IPS-18a (cell line): ENCODE data around the gene DBNDD2.

Experiments
- H3K27ac ChIP-seq: one replicate; pipeline ENCODE4 v1.5.1; 2013; ENCODE audit warnings: low read length
- H3K27me3 ChIP-seq: one replicate; pipeline ENCODE4 v1.6.1; 2013; ENCODE audit warnings: mild to moderate bottlenecking, low read length; ENCODE audit not compliant: control insufficient read depth, insufficient read depth
- H3K36me3 ChIP-seq: one replicate; pipeline ENCODE4 v1.6.1; 2013; ENCODE audit warnings: low read depth, low read length; ENCODE audit not compliant: control insufficient read depth
- H3K4me1 ChIP-seq: one replicate; pipeline ENCODE4 v1.6.1; 2013; ENCODE audit warnings: low read depth, low read length; ENCODE audit not compliant: control insufficient read depth
- H3K4me3 ChIP-seq: one replicate; pipeline ENCODE4 v1.5.1; 2013; ENCODE audit warnings: low read length
- H3K9ac ChIP-seq: one replicate; pipeline ENCODE4 v1.6.1; 2013; ENCODE audit warnings: mild to moderate bottlenecking, low read length, moderate library complexity
- H3K9me3 ChIP-seq: one replicate; pipeline ENCODE4 v1.6.1; 2013; ENCODE audit warnings: low read depth, low read length; ENCODE audit not compliant: control insufficient read depth

Gene DBNDD2

GRCh38 chr20:45368221-45368980, 39.7 kb upstream of the DBNDD2 start:
- Histone ChIP-seq H3K9ac (no peak overlapping the region), H3K27me3 (peaks cover 7% of the 10 kb centered on the region), H3K9me3 (no peaks in the 10 kb centered on the region), H3K4me3 (no peak overlapping the region), H3K36me3 (peaks cover 21% of the 10 kb centered on the region), H3K4me1 (peaks cover 5% of the 10 kb centered on the region), H3K27ac (no peak overlapping the region)

- H3K27ac ChIP-seq: no peak overlapping the region
- H3K36me3 ChIP-seq: peaks cover 19% of the 10 kb centered on the region
- peaks cover 9% of the 10 kb centered on the region for H3K27me3 ChIP-seq
- no peak overlapping the region for H3K4me3 ChIP-seq
- no peaks in the 10 kb centered on the region for H3K9me3 ChIP-seq
- no peak overlapping the region for H3K9ac ChIP-seq
- no peaks in the 10 kb centered on the region for H3K4me1 ChIP-seq
Measured at GRCh38 chr20:45370571-45371160, 37.4 kb upstream of the DBNDD2 start.

GRCh38 chr20:45372241-45372640, 35.8 kb upstream of the DBNDD2 start:
- H3K4me1 ChIP-seq: no peaks in the 10 kb centered on the region
- H3K9me3 ChIP-seq: no peaks in the 10 kb centered on the region
- no peak overlapping the region for H3K27ac ChIP-seq
- H3K27me3 ChIP-seq: peaks cover 9% of the 10 kb centered on the region
- peaks cover 12% of the 10 kb centered on the region for H3K36me3 ChIP-seq
- H3K9ac ChIP-seq: no peak overlapping the region
- no peak overlapping the region for H3K4me3 ChIP-seq

GRCh38 chr20:45372646-45373352, 35.3 kb upstream of the DBNDD2 start:
- Histone ChIP-seq H3K27me3 (peaks cover 9% of the 10 kb centered on the region), H3K4me1 (no peaks in the 10 kb centered on the region), H3K9ac (no peak overlapping the region), H3K27ac (no peak overlapping the region), H3K36me3 (peaks cover 7% of the 10 kb centered on the region), H3K4me3 (peak overlapping the region; percentile 50), H3K9me3 (no peaks in the 10 kb centered on the region)

GRCh38 chr20:45373353-45374100, 34.6 kb upstream of the DBNDD2 start:
- Histone ChIP-seq H3K9ac (peak overlapping the region; percentile 17), H3K27me3 (peaks cover 9% of the 10 kb centered on the region), H3K9me3 (no peaks in the 10 kb centered on the region), H3K4me3 (peak overlapping the region; percentile 50), H3K27ac (no peak overlapping the region), H3K36me3 (peaks cover under 1% of the 10 kb centered on the region), H3K4me1 (no peaks in the 10 kb centered on the region)

- no peak overlapping the region for H3K9ac ChIP-seq
- H3K9me3 ChIP-seq: no peaks in the 10 kb centered on the region
- H3K4me1 ChIP-seq: no peaks in the 10 kb centered on the region
- H3K4me3 ChIP-seq: no peak overlapping the region
- H3K27ac ChIP-seq: no peak overlapping the region
- peaks cover 9% of the 10 kb centered on the region for H3K27me3 ChIP-seq
- no peaks in the 10 kb centered on the region for H3K36me3 ChIP-seq
Measured at GRCh38 chr20:45374101-45374467, 34.0 kb upstream of the DBNDD2 start.

- H3K4me1 ChIP-seq: no peaks in the 10 kb centered on the region
- no peak overlapping the region for H3K27ac ChIP-seq
- no peaks in the 10 kb centered on the region for H3K9me3 ChIP-seq
- H3K27me3 ChIP-seq: peaks cover 9% of the 10 kb centered on the region
- H3K4me3 ChIP-seq: no peak overlapping the region
- no peaks in the 10 kb centered on the region for H3K36me3 ChIP-seq
- no peak overlapping the region for H3K9ac ChIP-seq
Measured at GRCh38 chr20:45374966-45375365, 33.1 kb upstream of the DBNDD2 start.

GRCh38 chr20:45377269-45377668, 30.8 kb upstream of the DBNDD2 start:
- Histone ChIP-seq H3K36me3 (no peaks in the 10 kb centered on the region), H3K9me3 (no peaks in the 10 kb centered on the region), H3K27ac (no peak overlapping the region), H3K27me3 (peaks cover 9% of the 10 kb centered on the region), H3K4me1 (no peaks in the 10 kb centered on the region), H3K4me3 (no peak overlapping the region), H3K9ac (no peak overlapping the region)

- Histone ChIP-seq H3K4me1 (no peaks in the 10 kb centered on the region), H3K9ac (no peak within 1 kb of the TSS), H3K4me3 (no peak within 1 kb of the TSS), H3K9me3 (no peaks in the 10 kb centered on the region), H3K36me3 (no peaks in the 10 kb centered on the region), H3K27me3 (peaks cover 5% of the 10 kb centered on the region), H3K27ac (no peak within 1 kb of the TSS)
Measured at GRCh38 chr20:45378191-45378590, 29.9 kb upstream of the DBNDD2 start, which contains the start of gene TP53TG5. TP53TG5 (minus strand) TSS chr20:45378325; CDS start chr20:45378236, 89 bp downstream.

GRCh38 chr20:45387274-45387673, 20.8 kb upstream of the DBNDD2 start:
- Histone ChIP-seq H3K4me1 (no peaks in the 10 kb centered on the region), H3K4me3 (no peak overlapping the region), H3K9me3 (no peaks in the 10 kb centered on the region), H3K27ac (no peak overlapping the region), H3K9ac (no peak overlapping the region), H3K36me3 (no peaks in the 10 kb centered on the region), H3K27me3 (no peaks in the 10 kb centered on the region)

- no peak overlapping the region for H3K4me3 ChIP-seq
- H3K9me3 ChIP-seq: no peaks in the 10 kb centered on the region
- no peak overlapping the region for H3K27ac ChIP-seq
- no peaks in the 10 kb centered on the region for H3K4me1 ChIP-seq
- H3K36me3 ChIP-seq: no peaks in the 10 kb centered on the region
- no peaks in the 10 kb centered on the region for H3K27me3 ChIP-seq
- no peak overlapping the region for H3K9ac ChIP-seq
Measured at GRCh38 chr20:45390931-45391330, 17.2 kb upstream of the DBNDD2 start.
